HG03064 (cell line): ENCODE measurements around the gene PHEX.

Experiments used
- ATAC-seq: cut with Tn5 transposase; IDR thresholded peaks from one replicate; pipeline ENCODE4 v1.9.1; 2021; ENCODE audit warnings: low read depth; ENCODE audit not compliant: unreplicated experiment

PHEX gene

DNA sequence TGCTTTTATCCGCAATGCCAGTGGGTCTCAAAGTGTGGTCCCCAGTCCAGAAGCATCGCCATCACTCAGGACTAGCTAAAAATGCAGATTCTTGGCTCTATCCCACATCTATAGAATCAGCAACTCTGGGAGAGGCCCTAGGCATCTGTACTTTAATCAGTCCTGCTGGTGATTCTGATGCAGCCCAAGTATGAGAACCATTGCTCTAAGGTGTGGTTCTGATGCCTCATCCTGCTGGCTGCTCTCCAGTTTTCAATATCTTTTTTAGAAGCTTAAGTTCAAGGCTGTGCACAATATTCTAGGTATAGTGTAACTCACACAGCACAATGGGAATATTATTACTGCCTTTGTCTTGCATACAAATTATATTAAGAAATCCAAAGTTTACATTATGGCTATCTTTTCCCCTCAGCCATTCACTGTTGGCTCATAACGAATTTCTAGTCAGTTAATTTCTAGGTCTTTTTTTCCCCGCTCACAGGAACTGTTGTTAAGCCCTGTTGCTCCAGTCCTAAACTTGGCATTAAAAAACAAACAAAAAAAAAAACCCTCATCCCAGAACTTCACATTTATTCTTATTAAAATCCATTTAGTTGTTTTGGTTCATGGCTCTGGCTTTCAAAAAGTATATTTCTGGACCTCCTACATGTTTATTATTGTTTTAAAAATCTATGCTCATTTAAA lies 109.1 kb downstream of the PHEX start:
- no peak for ATAC-seq

DNA sequence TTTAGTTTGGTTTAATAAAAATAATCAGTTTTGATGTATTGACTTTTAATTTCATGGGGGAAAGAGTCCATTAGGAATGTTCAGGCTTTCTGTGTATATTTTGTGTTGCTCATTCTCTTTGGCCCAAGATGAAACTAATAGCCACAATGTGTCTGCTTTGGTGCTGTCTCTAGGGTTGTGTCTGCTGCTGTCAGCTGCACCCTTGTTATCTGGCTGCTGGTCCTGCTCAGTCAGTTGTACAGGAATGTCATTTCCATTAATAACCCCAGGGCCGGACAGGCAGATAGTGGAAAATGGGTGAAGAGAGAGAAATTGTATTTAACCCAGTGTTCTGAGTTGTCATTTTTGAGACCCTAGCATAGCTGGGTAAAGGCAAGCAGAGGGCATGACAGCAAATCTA lies 115.1 kb downstream of the PHEX start:
- no peak for ATAC-seq

DNA sequence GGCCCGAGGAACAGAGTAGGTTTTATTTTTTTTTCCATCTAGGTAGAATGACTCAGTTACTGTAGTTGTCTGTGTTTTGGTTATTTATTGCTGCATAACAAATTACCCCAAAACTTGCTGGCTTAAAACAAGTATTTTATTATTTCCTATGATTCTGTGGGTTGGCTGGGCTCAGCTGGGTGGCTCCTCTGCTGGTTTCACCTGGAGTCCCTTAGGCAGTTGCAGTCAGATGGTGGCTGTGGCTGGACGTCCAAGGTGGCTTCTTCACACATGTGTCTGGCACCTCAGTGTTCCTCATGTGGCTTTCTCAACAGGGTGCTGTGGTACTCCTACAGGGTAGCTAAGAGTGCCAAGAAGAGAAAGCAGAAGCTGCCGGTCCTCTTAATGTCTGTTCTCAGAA lies 115.8 kb downstream of the PHEX start:
- no peak for ATAC-seq

DNA sequence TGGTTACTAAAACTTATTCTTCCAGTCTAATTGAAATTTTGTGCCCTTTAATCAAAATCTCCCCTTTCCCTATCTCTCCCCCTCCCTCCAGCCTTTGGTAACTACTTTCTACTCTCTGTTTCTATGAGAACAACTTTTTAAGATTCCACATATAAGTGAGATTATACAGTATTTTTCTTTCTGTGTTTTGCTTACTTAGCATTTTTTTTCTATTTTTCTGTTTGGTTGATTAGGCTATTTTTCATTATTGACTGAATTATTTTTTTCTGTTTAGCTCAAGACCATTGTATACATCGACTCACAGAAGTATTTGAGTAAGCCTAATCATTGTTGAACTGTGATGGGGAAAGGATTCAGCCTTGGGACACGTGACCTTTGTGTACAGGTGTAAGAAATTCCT lies 116.4 kb downstream of the PHEX start:
- ATAC-seq: no peak

DNA sequence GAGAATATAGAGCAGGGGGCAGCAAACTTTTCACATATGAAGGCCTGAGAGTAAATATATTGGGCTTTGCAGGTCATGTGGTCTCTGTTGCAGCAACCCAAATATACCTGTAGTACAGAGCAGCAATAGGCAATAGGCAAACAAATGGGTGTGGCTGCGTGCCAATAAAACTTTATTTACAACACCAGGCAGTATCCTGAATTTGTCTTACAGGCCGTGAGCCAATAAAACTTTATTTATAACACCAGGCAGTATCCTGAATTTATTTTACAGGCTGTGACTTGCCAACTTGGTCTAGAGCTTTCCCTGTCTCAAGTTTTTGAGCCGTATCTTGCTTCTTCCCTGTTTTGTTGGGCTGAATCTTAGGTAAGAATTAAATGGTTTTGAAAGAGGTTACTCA lies 118.2 kb downstream of the PHEX start:
- no peak for ATAC-seq

DNA sequence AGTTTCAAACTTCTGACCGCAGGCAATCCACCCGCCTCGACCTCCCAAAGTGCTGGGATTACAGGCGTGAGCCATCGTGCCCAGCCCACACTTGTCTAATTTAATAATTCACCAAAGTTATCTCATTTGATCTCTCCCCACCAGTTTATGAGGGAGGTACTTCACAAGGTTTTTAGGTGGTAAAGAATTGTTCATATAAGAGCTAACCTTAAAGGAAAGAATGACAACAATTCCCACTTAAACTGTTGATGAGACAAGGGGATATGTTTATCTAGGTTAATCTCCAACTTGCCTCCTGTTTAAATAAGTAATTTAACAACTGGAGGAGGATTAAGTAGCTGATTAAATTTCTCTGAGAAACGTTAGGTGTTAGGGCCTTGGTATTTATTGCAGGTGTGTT lies 123.0 kb downstream of the PHEX start:
- no peak for ATAC-seq

DNA sequence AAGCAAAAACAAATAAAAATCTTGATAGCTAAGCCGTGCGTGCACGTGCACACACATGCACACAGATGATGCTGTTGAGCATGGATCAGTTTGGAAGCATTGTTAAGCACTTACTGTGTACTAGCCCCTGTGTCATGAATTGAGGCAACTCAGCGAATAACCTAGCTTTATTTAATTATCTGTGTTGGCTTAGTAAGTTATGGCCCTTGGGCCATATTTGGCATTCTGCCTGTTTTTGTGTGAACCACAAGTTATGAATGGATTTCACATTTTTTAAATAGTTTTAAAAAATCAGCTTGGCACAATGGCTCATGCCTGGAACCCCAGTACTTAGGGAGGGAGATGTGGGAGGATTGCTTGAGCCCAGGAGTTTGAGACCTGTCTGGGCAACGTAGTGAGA lies 126.9 kb downstream of the PHEX start:
- no peak for ATAC-seq

DNA sequence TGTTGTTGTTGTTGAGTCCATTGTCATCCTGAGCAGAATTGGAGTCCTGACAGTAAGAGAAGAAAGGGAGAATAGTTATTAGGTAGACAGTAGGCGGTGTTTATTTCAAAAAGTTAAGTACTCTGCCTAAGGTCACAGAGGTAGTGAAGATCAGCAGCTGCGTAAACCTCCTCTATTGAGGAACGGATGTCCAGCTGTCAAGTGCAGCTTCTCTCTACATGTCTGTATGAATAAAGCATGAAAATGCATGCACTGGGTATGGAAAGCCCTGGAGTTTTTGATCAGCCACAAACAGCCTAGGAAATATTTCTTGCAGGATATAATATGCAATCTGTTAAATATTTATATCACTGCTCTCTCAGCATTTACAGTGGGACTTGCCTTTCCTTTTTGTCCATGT lies 131.2 kb downstream of the PHEX start:
- ATAC-seq: no peak

DNA sequence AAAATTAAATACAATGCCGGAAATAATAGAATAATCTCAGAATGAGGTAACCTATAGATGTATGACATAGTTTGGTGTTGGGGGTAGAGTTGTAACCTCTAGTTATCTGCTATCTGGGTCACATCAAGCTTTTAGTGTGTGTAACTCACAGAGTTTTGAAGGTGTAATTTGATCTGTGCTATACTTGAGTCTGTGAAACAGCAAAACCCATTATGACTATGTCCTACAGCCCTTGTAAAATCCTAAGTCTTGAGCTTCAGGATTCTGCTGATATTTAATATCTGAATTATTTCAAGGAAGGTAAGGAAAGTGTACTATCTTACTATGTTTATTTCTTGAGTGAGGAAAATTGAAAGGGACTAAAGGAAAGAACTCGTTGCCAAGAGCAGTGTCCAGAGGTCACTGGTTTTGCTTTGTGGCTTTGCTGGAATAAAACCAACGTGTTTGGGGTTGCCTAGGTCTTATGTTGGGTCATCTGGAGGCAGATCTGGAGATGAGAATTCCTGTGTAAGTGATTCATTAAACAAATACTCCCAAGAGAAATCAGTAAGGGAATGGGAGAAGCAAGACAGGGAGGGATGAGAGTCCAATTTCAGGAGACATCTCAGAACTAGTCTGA lies 132.8 kb downstream of the PHEX start:
- no peak for ATAC-seq

DNA sequence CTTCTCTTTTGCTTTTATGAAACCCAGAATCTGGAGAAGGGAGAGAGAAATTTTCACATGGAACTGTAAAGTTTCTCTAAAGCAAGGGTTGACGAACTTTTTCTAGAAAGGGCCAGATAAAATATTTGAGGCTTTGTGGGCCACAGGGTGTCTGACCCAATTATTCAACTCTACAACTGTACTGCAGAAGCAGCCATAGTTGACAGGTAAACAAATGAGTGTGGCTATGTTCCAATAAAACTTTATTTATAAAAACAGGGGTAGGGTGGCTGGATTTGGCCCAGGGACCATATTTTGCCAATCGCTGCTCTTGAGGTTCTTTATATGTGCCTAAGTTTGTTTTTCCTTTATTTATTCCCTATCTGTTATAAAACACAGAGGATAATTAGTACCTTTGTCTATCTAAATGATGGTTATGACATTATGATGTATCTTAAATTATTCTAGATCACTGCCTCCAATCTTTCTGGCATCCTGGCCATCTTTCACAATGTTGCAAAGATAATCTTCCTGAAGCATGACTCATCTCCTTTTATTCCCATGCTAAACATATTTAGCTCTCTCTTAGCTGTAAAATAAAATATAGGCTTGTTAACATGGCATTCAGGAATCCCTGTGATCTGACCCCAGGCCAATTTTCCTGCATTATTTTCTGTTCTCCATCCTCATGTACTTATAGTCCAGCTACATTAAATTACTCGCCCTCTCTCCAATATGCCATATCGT lies 133.8 kb downstream of the PHEX start:
- ATAC-seq: no peak

DNA sequence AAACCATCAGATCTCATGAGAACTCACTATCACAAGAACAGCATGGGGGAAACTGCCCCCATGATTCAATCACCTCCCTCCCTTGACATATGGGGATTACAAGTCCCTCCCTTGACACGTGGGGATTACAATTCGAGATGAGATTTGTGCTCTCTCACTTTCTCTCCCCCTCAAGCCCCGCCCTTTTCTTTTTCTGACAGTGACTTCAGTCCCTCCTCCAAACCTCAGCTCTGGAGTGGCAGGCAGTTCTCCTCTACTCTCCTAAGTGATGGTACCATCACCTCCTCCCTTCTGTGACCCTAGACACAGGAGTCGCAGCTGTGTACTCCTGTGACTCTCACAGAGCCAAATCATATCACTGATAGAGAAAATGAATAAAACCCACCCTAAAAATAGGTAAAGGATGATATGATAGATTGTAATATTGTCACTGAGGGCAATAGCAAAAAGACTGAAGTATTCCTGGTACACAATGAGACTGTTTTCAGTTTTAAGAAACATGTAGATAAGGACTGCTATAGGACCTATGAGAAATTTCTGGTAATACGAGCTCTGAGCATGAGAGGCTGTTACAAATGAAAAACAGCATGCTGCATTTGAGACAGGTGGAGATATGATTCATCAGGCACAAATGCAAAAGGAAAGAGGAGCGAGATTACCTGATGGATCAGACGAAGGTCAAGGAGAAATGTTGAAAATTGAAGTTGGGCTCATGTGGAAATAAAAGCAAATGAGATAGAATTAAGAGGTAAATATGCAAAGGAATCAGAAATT lies 139.3 kb downstream of the PHEX start:
- no peak for ATAC-seq

DNA sequence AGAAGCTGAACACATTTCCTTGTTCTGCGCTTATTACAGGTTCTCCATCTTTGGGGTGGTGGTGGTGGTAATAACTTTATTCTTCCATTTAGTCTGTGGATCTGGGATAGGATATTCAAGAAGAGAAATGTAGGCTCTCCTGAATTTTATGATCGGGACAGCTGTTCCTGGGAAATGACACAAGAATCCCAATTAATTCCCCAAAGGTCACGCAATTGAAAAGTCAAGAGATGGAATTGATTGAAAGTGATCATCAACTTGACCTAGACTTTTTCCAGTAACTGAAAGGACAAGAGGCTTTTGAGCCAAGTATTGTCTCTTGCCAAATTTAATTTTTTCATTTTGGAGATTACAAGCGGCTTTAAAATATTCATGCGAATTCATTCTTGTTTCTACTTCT lies 141.8 kb downstream of the PHEX start:
- ATAC-seq: no peak

DNA sequence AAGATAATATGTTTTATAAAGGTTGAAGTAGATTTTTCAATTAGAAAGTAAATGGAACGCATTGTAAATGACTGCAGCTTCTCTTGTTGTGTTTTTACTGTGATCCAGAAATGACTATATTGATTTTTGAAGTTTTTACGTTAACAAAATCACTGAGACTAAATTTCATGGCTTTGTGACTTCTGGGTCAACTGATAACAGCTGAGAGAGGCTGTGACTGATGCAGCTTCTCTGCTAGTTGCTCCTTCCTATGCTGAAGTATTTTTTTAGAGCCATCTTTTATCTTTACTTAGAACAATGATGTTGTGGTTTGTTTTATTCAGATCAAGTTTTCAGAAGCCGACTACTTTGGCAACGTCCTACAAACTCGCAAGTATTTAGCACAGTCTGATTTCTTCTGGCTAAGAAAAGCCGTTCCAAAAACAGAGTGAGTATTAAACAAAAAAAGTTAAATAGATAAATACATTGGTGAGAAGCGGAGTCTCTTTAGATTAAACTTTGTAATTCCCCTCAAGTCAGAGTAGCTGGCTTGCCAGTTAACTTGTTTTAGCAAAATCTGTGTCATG lies 145.9 kb downstream of the PHEX start:
- no peak for ATAC-seq

DNA sequence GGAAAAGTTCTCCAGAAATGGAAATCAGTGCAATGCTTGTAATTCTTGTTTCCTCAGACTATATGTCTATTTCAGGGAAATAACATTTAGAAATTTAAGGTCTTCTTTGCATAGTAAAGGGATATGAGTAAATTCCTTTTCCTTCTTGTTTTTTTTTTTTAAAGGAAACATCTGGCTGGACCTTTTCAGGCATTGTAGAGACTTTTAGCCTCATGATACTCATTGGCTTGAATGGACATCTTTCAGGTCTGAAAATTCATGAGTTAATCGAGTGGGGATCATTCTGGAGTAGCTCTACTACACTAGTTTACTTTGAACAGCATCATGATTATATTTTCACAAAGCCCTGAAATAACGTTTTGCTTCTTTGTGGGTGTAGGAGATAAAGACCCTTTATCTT lies 152.0 kb downstream of the PHEX start:
- no peak for ATAC-seq

DNA sequence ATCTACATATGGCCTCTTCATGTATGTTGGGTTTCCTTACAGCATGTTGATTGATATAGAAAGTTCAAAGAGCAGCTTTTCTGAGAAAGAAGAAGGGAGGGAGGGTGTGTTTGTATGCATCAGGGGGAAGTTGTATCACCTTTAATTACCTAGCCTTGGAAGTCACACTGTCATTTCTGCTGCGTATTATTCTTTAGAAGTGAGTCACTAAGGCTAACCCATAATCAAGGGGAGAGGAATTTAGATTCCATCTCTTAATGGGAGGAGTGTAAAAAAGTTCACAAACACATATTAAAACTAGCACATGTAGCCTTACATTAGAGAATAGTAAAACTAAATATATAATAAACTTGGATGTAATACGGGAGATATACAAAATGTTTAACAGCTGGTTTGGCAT lies 154.0 kb downstream of the PHEX start:
- no peak for ATAC-seq

DNA sequence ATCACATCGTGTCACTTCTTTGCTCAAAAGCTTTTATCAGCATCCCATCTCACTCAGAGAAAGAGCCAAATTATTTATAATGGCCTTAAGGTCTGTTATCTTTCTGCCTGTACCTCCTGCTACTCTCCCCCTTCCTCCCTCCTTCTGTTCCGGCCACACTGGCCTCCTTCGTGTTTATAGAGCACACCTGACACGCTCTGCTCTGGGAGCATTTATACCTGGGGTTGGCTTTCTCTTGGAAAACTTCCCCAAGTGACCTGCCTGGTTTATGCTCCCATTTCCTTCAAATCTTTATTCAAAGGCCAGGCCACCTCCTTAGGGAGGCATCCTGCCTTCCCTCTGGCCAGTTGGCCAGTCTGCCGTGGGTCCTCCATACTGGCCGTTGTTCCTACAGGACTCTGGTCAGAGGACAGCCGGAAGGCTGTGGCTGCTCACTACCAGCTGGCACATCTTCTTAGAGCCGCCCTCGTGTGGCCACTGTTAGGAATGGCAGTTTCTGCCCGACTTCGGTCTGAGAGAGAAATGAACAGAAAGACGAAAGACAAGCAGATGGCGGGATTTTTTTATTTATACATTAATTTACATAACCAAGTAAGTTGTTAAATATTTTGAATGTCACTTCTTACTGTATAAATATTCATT lies 160.4 kb downstream of the PHEX start:
- ATAC-seq: peak; percentile 86

DNA sequence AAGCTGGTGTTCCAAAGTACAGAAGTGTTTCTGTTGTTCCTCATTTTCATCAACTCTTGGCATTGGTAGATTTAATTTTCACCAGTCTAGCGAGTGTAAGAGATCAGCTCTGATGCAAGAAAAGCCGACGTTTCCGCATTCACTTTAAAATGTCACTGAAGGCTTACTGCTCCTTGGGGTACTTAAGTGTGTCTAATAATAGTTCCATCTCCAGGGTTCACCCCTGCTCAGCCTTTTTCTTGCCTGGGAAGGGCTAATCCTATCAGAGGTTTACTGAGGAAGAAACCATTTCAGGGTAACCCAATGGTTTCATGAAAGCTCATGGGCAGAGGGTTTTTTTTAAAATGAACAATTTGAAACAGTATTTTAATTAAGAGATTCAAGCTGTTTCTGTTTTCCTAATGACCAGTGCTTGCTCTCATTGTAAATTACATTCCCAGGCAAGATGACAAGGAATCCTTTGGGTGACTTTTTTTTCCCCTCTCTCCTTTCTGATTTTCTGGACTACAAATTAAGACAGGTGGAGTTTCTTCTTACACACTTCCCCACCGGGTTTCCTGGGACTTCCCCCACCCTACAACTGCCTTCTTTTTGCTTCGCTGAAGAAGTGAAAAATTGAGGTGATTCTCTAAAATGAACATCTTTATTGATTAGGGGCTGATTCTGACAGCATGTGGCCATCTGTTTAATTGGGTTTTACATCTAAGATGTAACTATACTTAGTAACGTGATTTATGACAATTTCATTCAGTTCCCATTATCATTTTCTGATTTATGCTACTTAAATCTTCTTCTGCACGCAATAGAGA lies 161.9 kb downstream of the PHEX start:
- no peak for ATAC-seq

DNA sequence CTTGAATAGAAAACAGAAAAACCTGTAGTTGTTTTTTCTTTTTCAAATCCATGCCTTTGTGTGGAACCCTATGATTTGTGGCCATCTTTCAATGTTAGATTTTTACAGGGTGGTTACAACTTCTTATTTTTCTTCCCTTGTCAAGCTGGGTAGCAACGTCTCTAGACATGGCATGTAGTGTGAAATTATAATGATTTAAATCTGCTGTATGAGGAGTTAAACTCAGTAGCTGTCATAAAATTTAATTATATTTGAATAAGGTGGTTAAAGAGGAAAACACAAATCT lies 162.5 kb downstream of the PHEX start:
- no peak for ATAC-seq

DNA sequence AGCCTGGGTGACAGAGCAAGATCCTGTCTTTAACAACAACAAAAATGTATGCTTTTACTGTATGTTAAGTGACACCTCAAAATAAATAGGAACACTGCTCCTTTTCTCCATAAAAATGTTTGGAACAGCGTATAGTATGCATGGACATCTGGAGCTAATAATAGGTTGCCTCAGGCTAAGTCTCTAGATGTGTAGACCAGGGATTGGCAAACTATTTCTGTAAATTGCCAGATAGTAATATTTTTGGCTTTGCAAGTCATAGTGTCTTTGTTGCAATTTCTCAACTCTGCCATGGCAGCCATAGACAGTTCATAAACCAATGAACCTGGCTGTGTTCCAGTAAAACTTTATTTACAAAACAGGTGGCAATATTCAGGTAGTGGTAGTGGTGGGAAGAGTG lies 164.0 kb downstream of the PHEX start:
- ATAC-seq: no peak

DNA sequence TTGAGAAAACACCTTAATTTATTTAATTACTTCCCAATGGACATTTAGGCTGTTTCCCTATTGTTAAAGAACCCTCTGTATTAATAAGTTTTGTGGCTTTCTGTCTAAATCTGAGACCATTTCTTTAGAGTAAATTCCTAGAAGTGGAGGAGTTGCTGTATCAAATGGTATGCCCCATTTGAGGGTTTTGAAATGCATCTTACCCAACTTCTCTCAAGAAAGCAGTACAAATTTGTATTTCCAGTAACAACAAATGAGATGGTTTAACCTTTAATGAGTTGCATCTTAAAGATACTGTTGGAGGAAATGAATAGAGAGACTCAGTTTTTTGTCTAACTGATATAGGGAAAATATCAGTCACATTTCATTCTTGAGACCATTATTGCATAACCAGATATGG lies 170.1 kb downstream of the PHEX start:
- ATAC-seq: no peak
